ENCODE measurements around the gene TINAGL1.

DNA sequence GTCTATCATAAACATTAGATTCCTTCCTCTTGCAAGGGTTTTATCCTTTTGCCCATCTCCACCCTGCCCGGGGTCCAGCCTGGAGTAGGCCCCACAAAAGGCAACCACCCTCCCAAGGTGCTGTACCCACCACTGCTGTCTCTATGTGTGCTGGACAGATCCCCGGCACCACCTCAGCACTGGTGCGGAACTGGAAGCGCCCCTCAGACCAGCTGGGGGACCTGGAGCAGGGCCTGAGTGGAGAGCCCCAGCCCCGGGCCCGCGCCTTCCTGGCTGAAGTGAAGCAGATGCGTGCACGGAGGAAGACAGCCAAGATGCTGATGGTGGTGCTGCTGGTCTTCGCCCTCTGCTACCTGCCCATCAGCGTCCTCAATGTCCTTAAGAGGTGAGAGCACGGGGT is 47.0 kb downstream of the TINAGL1 start:
- TF ChIP-seq, protein P1, sequence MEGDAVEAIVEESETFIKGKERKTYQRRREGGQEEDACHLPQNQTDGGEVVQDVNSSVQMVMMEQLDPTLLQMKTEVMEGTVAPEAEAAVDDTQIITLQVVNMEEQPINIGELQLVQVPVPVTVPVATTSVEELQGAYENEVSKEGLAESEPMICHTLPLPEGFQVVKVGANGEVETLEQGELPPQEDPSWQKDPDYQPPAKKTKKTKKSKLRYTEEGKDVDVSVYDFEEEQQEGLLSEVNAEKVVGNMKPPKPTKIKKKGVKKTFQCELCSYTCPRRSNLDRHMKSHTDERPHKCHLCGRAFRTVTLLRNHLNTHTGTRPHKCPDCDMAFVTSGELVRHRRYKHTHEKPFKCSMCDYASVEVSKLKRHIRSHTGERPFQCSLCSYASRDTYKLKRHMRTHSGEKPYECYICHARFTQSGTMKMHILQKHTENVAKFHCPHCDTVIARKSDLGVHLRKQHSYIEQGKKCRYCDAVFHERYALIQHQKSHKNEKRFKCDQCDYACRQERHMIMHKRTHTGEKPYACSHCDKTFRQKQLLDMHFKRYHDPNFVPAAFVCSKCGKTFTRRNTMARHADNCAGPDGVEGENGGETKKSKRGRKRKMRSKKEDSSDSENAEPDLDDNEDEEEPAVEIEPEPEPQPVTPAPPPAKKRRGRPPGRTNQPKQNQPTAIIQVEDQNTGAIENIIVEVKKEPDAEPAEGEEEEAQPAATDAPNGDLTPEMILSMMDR (IDR thresholded peaks at IDR 0.05), result no peak
- TF ChIP-seq POLR2A (IDR thresholded peaks at IDR 0.05; ENCODE audit: low read depth), result no peak

All from esophagus muscularis mucosa (tissue), 3 donors.